A549 (cell line): ENCODE measurements around the gene PHOSPHO2. TPM values are rescaled to one million over a fixed set of nuclear protein-coding genes. Genes with fewer than 3 reads are reported as not detected.
"Not testable (repeated sequence)": the region's sequence is repeated elsewhere in the genome, so short reads cannot be mapped to it uniquely, and the experiment has no call there.

Experiments
- ATAC-seq, 2 experiments: fragments of 200-7000 bp in 1 of 2; fragments of >200 bp in 1 of 2; cut with Nextera tagmentation in 1 of 2; cut with Tn5 transposase in 1 of 2; 3 replicates each; pipeline versions ENCODE4 v1.8.0 to v1.9.1; 2018 to 2020; ENCODE audit warnings: mild to moderate bottlenecking in 1 of 2, moderate library complexity in 1 of 2
- CTCF ChIA-PET: fragments of 300-600 bp; sonication (Branson Sonifier 250); formaldehyde crosslinking; extraction: SDS; loops from one replicate; lab custom pipeline; 2021; ENCODE audit warnings: antibody characterized with exemption, inconsistent platforms; lab: Yijun Ruan, JAX
- POLR2A ChIA-PET: fragments of 350-600 bp; formaldehyde crosslinking; extraction: SDS; loops from one replicate; lab custom pipeline; 2021; ENCODE audit warnings: antibody characterized with exemption, inconsistent platforms; lab: Yijun Ruan, JAX
- DNase-seq, 2 experiments: peaks; one replicate each; pipeline versions ENCODE4 v3.0.0 to v3.0.0-alpha.2; 2011 to 2016; ENCODE audit warnings: low read depth in 1 of 2, low spot score in 1 of 2
- FAIRE-seq: peaks from 2 replicates; lab custom pipeline; 2011; peaks lifted over from hg19 to GRCh38; lab: Jason Lieb, UNC
- H3K27ac ChIP-seq, 2 experiments: fragments of >200 bp; sonication (Bioruptor Twin); formaldehyde crosslinking; 3 replicates each; pipeline ENCODE4 v1.5.1; 2016 to 2017
- H3K4me1 ChIP-seq: fragments of >200 bp; sonication (Bioruptor Twin); formaldehyde crosslinking; 3 replicates; pipeline ENCODE4 v1.6.1; 2016
- H3K4me2 ChIP-seq: fragments of >200 bp; sonication (Bioruptor Twin); formaldehyde crosslinking; 3 replicates; pipeline ENCODE4 v1.6.1; 2016
- H3K4me3 ChIP-seq: fragments of >200 bp; sonication (Bioruptor Twin); formaldehyde crosslinking; 3 replicates; pipeline ENCODE4 v1.5.1; 2016
- H3K9me3 ChIP-seq: fragments of >200 bp; sonication (Bioruptor Twin); formaldehyde crosslinking; 3 replicates; pipeline ENCODE4 v1.6.1; 2016
- CBX2 ChIP-seq: fragments of 200-600 bp; sonication (generic); IDR thresholded peaks from 2 replicates; pipeline ENCODE4 v1.6.1; 2016; ENCODE audit warnings: low read depth, mild to moderate bottlenecking, borderline replicate concordance
- CBX8 ChIP-seq: fragments of 200-600 bp; sonication (generic); IDR thresholded peaks from 2 replicates; pipeline ENCODE4 v1.6.1; 2016
- CEBPB ChIP-seq, 2 experiments: fragments of >200 bp in 1 of 2; sonication (Bioruptor Twin) in 1 of 2; formaldehyde crosslinking in 1 of 2; IDR thresholded peaks; 2 replicates each; pipeline ENCODE4 v1.6.1; 2012 to 2016
- CHD2 ChIP-seq: fragments of 150-350 bp; IDR thresholded peaks from 2 replicates; pipeline ENCODE4 v1.6.1; 2014; ENCODE audit warnings: low read length; ENCODE audit not compliant: partially characterized antibody
- CHD4 ChIP-seq: fragments of 200-600 bp; sonication (generic); IDR thresholded peaks from 2 replicates; pipeline ENCODE4 v1.6.1; 2016; ENCODE audit warnings: antibody characterized with exemption, mild to moderate bottlenecking, borderline replicate concordance
- EHMT2 ChIP-seq: fragments of 200-600 bp; sonication (generic); IDR thresholded peaks from 2 replicates; pipeline ENCODE4 v1.6.1; 2016; ENCODE audit warnings: antibody characterized with exemption, low read depth, mild to moderate bottlenecking, moderate library complexity
- FOSB ChIP-seq: fragments of 250-450 bp; sonication (Bioruptor Pico); IDR thresholded peaks from 2 replicates; pipeline ENCODE4 v1.5.0; 2020; ENCODE audit warnings: mild to moderate bottlenecking, moderate library complexity
- HDAC2 ChIP-seq: fragments of 200-600 bp; sonication (generic); IDR thresholded peaks from 2 replicates; pipeline ENCODE4 v1.6.1; 2016
- HES2 ChIP-seq: fragments of >200 bp; sonication (Bioruptor Twin); formaldehyde crosslinking; IDR thresholded peaks from 2 replicates; pipeline ENCODE4 v1.6.1; 2016
- HEYL ChIP-seq: fragments of 250-450 bp; sonication (Bioruptor Pico); IDR thresholded peaks from 2 replicates; pipeline ENCODE4 v1.8.0; 2021; ENCODE audit warnings: mild to moderate bottlenecking, moderate library complexity
- HMGXB4 ChIP-seq: fragments of 250-450 bp; sonication (Bioruptor Pico); IDR thresholded peaks from 2 replicates; pipeline ENCODE4 v1.5.0; 2021; ENCODE audit warnings: mild to moderate bottlenecking, moderate library complexity, borderline replicate concordance
- HOXA7 ChIP-seq: fragments of 250-450 bp; sonication (Bioruptor Pico); IDR thresholded peaks from 2 replicates; pipeline ENCODE4 v1.5.0; 2020; ENCODE audit warnings: mild to moderate bottlenecking, moderate library complexity
- HOXB13 ChIP-seq: fragments of 250-450 bp; sonication (Bioruptor Pico); IDR thresholded peaks from 2 replicates; pipeline ENCODE4 v1.5.0; 2020; ENCODE audit warnings: low read depth, mild to moderate bottlenecking, moderate library complexity
- KDM5A ChIP-seq: fragments of 200-600 bp; sonication (generic); IDR thresholded peaks from 2 replicates; pipeline ENCODE4 v1.6.1; 2016; ENCODE audit warnings: antibody characterized with exemption, mild to moderate bottlenecking
- MAFK ChIP-seq: fragments of 450-650 bp; IDR thresholded peaks from 2 replicates; pipeline ENCODE4 v1.6.1; 2014; ENCODE audit not compliant: partially characterized antibody
- MAX ChIP-seq: IDR thresholded peaks from 2 replicates; pipeline ENCODE4 v1.6.1; 2012
- MYC ChIP-seq: IDR thresholded peaks from 2 replicates; pipeline ENCODE4 v1.6.1; 2012; ENCODE audit warnings: mild to moderate bottlenecking, inconsistent platforms, low read length, improper control_type of control experiment, borderline replicate concordance
- NFE2L2 ChIP-seq: fragments of 150-350 bp; conservative IDR thresholded peaks from 2 replicates; pipeline ENCODE4 v1.6.1; 2014; ENCODE audit warnings: low read length
- POLR2A ChIP-seq: IDR thresholded peaks from 2 replicates; pipeline ENCODE4 v1.6.1; 2012; ENCODE audit warnings: mild to moderate bottlenecking, low read length
- RAD21 ChIP-seq, 2 experiments: fragments of >200 bp in 1 of 2; sonication (Bioruptor Twin) in 1 of 2; formaldehyde crosslinking in 1 of 2; IDR thresholded peaks in 1 of 2; conservative IDR thresholded peaks in 1 of 2; 2 replicates in 1 of 2; 3 replicates in 1 of 2; pipeline ENCODE4 v1.6.1; 2012 to 2018; ENCODE audit warnings: inconsistent platforms in 1 of 2
- RARB ChIP-seq: fragments of 250-450 bp; sonication (Bioruptor Pico); IDR thresholded peaks from 2 replicates; pipeline ENCODE4 v1.8.0; 2021; ENCODE audit warnings: mild to moderate bottlenecking, moderate library complexity
- RNF2 ChIP-seq: fragments of 200-600 bp; sonication (generic); IDR thresholded peaks from 2 replicates; pipeline ENCODE4 v1.6.1; 2016; ENCODE audit warnings: low read depth, mild to moderate bottlenecking, antibody characterized with exemption, moderate library complexity, borderline replicate concordance
- TP53 ChIP-seq: fragments of 250-450 bp; sonication (Bioruptor Pico); IDR thresholded peaks from 2 replicates; pipeline ENCODE4 v1.5.0; 2021; ENCODE audit warnings: mild to moderate bottlenecking, moderate library complexity
- USF2 ChIP-seq: fragments of 450-650 bp; IDR thresholded peaks from 2 replicates; pipeline ENCODE4 v1.6.1; 2014; ENCODE audit warnings: antibody characterized with exemption
- ZFP36 ChIP-seq: fragments of 450-650 bp; IDR thresholded peaks from 2 replicates; pipeline ENCODE4 v1.6.1; 2014; ENCODE audit warnings: borderline replicate concordance; ENCODE audit not compliant: partially characterized antibody
- WGBS: methylation state at CpG from one replicate; pipeline ENCODE4 v1.1.6; 2017; ENCODE audit errors: missing lambda C conversion rate; 5-methylcytosine and 5-hydroxymethylcytosine counted together
- polyA plus RNA-seq, 4 experiments: library from polyadenylated mRNA; depleted of rRNA in 3 of 4; stranded (reverse); fragments of >200 nt; fragmentation: RNase III in 1 of 4; extraction: RNeasy Plus Mini Kit Qiagen cat#74134 plus additional on column Dnase treatment in 1 of 4; gene quantifications; 2 replicates in 3 of 4; 3 replicates in 1 of 4; pipeline ENCODE4 v1.2.3, GENCODE V29; 2011 to 2017

The PHOSPHO2 gene
- polyA plus RNA-seq, 2 of the 4 experiments (the other 2 are of a cell fraction): 3.9 to 5.1 TPM

- TF ChIP-seq ZFP36: peak; percentile 40
- POLR2A ChIA-PET, H3K4me1 ChIP-seq, ATAC-seq, H3K4me2 ChIP-seq, DNase-seq, H3K4me3 ChIP-seq, FAIRE-seq, H3K9me3 ChIP-seq, H3K27ac ChIP-seq, CTCF ChIA-PET: not testable (repeated sequence)
Observed at GRCh38 chr2:169687943-169688342, 6.3 kb upstream of the PHOSPHO2 start.

GRCh38 chr2:169690958-169691357, 3.3 kb upstream of the PHOSPHO2 start:
- no peak for ATAC-seq
- Histone ChIP-seq H3K4me1 (peaks cover 16% of the 10 kb centered on the region; the same call in 2 of the 3 replicates), H3K4me3 (no peak overlapping the region), H3K27ac (no peak overlapping the region), H3K4me2 (no peak overlapping the region), H3K9me3 (peaks cover 3% of the 10 kb centered on the region; the same call in 1 of the 3 replicates)
- no peak for DNase-seq
- WGBS: 8% methylated on average over 1 of the region's 1 CpG
- ChIA-PET POLR2A (no interaction called here), CTCF (no interaction called here)
- no peak for FAIRE-seq
- no peak for TF ChIP-seq RARB (CRISPR knock-in tag)
- no peak for TF ChIP-seq MAX
- no peak for TF ChIP-seq MAFK
- TF ChIP-seq HOXA7 (CRISPR knock-in tag): no peak
- TF ChIP-seq FOSB (CRISPR knock-in tag): no peak
- TF ChIP-seq HES2: no peak
- TF ChIP-seq EHMT2: no peak
- no peak for TF ChIP-seq HOXB13
- no peak for TF ChIP-seq CEBPB (IDR thresholded peaks at IDR 0.05)
- no peak for TF ChIP-seq HDAC2
- no peak for TF ChIP-seq HMGXB4 (CRISPR knock-in tag)
- TF ChIP-seq CBX2: no peak
- no peak for TF ChIP-seq USF2
- TF ChIP-seq NFE2L2: no peak
- TF ChIP-seq, all 56 proteins: peak for 0

- DNase-seq (no peak), FAIRE-seq (no peak), ATAC-seq (no peak)
- no peak overlapping the region for H3K27ac ChIP-seq
- ChIA-PET CTCF (interaction anchor here (0.8 to 1.2 kb wide), 4 partner anchors 14 to 119 kb away, joined by 3 read pairs; partner anchors contain the start of gene FASTKD1), POLR2A (no interaction called here)
- TF ChIP-seq RNF2 (no peak), USF2 (no peak), CHD2 (no peak), RAD21 (conservative IDR thresholded peaks at IDR 0.05 in 1 of 2, IDR thresholded peaks at IDR 0.05 in 1 of 2) (no peak), CHD4 (no peak), CEBPB (IDR thresholded peaks at IDR 0.05) (no peak), KDM5A (no peak), HEYL (CRISPR knock-in tag) (no peak), POLR2A (no peak), MAFK (no peak), TP53 (CRISPR knock-in tag) (no peak), CBX8 (no peak), MAX (no peak), RARB (CRISPR knock-in tag) (no peak), CBX2 (no peak), MYC (no peak)
- no peak overlapping the region for H3K4me2 ChIP-seq
- H3K4me1 ChIP-seq: peaks cover 16% of the 10 kb centered on the region; the same call in 2 of the 3 replicates
- peaks cover 3% of the 10 kb centered on the region; the same call in 1 of the 3 replicates for H3K9me3 ChIP-seq
- H3K4me3 ChIP-seq: no peak overlapping the region
- WGBS: 5% methylated on average over 3 of the region's 3 CpGs
Observed at GRCh38 chr2:169692718-169693117, 1.6 kb upstream of the PHOSPHO2 start.
